Stimulated activated CD4-positive, alpha-beta T cell treated with anti-CD3 and anti-CD28 coated beads, Interleukin-1b, Interleukin-23, amount 100 ng/mL, for 48 hours (primary cell): ENCODE measurements around the gene HOXD1.

Source experiments
- DNase-seq: peaks from one replicate; pipeline ENCODE4 v3.0.0-alpha.2; 2020

HOXD1 gene

DNA sequence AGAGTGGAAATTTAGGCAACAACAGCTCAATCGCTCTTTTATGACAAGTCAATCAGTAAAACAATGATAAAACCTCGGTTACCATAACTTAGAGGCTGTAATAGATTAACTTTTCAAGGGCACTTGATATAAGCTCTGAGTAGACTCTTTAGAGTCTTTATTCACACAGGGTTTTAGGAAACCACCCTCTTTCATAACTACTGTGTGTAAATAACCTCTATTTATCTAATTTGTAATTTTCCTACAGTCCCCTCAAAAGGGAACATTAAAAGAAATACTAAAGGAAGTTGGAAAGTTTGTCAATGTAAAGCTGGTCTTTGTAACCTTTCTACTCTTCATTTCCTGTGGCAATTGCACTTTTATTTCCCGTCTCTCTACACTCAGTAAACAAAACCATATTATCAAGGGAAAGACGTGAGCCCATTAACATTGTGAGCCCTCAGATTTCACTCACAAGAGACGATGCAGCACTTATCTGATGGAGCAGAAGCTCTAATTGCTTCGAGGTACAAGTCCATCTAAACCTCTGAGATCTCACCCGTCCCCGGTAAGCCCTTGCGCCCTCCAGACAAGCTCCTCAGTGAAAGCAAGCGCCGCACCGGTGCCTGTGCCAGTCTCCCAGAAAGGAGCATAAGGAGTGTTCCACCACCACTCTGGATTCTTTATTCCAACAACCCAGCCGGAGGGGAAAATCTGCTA, 1.1 kb upstream of the HOXD1 start:
- no peak for DNase-seq

DNA sequence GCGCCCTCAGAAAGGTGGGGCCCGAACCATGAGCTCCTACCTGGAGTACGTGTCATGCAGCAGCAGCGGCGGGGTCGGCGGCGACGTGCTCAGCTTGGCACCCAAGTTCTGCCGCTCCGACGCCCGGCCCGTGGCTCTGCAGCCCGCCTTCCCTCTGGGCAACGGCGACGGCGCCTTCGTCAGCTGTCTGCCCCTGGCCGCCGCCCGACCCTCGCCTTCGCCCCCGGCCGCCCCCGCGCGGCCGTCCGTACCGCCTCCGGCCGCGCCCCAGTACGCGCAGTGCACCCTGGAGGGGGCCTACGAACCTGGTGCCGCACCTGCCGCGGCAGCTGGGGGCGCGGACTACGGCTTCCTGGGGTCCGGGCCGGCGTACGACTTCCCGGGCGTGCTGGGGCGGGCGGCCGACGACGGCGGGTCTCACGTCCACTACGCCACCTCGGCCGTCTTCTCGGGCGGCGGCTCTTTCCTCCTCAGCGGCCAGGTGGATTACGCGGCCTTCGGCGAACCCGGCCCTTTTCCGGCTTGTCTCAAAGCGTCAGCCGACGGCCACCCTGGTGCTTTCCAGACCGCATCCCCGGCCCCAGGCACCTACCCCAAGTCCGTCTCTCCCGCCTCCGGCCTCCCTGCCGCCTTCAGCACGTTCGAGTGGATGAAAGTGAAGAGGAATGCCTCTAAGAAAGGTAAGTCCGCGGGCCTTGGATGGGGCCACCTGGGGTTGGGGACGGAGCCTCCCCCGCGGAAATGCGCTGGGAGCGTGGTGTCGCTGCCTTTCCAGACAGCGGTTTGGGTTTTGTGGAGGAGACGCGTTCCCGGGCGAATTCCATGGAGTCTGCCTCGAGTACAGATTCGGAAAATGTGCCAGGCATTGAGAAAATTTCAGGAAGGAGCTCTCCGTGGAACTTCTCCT, 559 bp downstream of the HOXD1 start:
- DNase-seq = no peak

DNA sequence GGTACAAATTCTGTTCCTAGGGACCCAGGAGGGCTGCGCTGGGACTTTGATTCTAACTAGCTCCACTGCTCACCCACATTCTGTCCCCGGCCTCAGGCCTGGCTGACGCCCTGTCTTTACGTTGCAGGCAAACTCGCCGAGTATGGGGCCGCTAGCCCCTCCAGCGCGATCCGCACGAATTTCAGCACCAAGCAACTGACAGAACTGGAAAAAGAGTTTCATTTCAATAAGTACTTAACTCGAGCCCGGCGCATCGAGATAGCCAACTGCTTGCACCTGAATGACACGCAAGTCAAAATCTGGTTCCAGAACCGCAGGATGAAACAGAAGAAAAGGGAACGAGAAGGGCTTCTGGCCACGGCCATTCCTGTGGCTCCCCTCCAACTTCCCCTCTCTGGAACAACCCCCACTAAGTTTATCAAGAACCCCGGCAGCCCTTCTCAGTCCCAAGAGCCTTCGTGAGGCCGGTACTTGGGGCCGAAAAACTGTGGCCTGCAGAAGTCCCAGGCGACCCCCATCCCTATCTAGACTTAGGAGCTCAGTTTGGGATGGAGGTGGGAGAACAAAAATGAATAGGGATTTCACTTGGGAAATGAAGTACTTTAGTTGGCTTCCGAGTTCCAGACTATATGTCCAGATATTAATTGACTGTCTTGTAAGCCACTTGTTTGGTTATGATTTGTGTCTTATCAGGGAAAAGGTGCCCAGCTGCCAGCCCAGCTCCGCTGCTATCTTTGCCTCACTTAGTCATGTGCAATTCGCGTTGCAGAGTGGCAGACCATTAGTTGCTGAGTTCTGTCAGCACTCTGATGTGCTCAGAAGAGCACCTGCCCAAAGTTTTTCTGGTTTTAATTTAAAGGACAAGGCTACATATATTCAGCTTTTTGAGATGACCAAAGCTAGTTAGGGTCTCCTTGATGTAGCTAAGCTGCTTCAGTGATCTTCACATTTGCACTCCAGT, 1.5 kb downstream of the HOXD1 start:
- no peak for DNase-seq

DNA sequence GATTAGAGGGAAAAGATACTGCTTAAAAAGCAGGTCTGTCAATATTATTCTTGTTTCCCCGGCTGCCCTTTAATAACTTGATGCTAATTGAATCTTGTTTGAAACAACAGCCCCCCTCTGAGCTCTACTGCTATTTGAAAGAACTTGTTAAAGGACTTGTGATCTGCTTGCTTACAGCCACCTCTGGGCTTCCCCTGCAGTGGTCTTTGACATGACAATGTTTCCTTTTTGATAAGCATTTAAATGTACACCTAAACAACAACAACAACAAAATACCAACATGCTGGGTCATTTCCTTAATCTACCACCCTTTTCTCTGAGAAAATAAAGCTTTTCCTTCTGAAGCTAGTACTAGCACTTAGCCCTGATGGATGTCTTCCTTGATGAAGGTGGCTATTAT, 3.9 kb downstream of the HOXD1 start:
- DNase-seq = no peak

DNA sequence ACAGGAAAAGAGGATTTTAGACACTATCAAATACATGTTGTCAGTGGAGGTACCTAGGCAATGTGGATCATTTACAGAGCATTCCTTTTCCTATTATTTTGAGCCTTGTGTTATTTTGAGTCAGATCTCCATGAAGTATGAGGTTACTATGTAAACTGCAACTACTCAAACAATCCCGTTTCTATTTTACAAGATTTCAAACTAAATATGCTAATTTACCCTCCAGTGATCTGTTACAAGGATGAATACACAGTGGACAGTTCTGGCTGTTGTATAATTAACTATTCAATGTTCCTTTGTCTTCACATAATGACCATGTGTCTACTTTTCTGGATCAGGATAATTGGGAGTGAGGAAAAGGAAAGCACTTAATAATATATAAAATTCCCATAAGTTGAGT, 4.6 kb downstream of the HOXD1 start:
- no peak for DNase-seq

DNA sequence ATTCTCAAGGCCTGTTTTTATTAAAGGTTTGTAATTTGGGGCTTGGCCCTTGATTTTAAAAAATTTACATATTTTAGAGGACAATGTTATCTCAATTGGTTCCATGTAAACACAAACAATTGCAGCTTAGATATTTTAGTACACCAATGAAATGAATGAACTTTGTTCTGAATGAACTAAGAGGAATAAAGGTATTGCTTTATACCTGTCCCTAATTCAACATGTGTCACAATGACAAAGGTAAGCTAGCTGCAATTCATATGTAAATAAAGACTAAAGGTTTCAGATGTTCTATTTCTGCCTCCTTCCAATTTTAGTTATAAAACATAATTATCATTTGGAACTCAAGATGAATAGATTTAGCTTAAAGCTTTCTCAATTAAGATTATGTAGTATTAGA, 11.4 kb downstream of the HOXD1 start:
- DNase-seq = no peak

DNA sequence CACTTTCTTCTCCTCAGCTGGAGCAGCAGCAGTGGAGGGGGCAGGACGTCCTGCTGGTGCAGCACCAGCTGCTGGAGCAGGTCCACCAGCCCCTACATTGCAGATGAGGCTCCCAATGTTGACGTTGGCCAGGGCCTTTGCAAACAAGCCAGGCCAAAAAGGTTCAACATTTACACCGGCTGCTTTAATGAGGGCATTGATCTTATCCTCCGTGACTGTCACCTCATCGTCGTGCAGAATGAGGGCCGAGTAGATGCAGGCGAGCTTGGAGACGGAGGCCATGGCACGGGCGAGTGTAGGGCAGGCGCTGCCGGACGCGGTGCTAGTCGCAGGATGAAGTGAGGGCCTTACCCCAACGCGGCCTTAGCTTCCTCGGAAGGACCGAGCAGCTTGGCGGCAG, 12.5 kb downstream of the HOXD1 start:
- no peak for DNase-seq

DNA sequence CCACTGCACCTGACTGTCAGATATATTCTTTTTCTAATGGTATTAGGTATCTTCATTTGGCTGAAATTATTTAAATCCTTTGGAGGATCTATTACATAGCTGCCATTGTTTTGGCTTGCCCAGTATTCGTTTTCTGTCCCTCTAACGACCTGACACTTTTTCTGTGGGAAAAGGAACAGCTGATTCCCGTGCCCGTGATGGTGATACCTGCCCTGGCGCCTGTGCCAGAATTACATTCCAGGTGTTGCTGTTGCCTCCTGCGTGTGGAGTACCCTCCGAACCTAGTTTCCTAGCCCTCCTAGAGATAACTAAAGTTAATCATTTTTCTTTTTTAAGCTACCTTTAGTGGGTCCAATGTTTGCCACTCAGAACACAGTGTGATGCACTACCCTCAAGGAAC, 14.0 kb downstream of the HOXD1 start:
- no peak for DNase-seq

DNA sequence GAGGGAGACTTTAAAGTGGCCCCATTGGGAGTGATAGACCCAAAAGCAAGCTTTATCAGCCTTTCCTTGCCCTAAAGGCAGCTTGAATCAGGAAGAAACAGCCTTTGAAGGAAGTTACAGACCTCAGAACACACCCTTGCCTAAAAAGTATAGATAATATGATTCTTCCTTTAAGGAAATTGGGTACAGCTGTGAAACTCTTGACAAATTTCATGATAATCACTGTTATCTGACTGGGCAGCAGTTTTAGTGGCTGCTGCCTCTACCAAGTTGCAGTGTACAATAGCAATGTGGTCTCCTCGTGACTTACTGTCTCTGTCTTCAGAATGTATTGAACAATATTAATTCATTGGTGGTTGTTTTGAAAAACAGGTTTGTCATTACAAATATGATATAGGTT, 16.7 kb downstream of the HOXD1 start:
- DNase-seq = no peak

DNA sequence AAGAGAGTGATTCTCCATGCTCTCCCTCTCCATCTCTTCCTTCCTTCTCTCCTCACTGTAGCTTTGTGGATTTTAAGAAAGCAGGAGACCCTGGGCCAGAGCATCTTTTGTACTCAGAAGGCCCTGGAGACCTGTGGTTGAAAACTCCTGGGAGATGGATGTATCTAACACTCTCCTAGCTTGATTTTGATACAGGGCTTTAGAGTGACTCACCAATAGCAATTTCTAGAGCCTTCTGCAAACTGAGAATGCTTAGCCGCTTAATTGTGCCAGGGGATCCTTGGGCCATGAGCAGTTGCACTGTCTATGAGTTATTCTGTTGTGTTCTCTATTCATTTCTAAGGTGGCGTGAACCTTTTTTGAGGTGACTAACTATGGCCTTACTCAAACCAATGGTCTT, 17.7 kb downstream of the HOXD1 start:
- no peak for DNase-seq

DNA sequence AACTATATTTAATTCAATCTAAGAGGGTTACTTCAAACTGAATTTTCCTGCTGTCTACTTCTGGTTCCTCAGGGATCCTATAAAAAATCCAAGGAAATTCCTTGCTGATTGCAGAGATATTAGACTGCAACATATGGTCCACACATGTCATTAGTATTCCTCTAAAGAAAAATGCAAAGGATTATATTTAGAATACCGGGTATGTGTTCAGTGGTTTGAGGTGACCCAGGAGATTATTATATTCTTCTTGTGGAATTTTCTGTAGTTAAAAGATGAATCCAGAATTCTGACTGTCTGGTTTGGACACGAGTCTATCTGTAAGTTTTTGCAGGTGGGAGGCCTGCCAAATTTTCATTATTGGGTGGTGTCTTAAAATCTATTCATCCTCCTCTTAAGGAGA, 18.2 kb downstream of the HOXD1 start:
- no peak for DNase-seq

DNA sequence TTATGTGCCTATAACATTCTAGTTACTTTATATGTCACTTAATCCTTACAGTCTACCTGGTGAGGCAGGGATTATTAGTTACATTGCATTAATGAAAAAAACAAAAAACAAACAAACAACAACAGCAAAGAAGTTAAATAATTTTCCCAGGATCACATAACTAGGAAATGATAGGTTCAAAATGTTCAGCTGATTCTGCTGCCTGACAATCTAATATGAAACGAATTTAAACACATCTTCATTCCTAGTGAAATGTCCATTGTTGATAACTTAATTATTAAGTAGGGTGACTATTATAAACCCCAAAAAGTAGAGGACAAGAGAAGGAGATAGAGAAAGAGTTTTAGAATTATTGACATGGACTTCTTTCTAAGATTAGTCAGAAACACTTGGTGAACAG, 22.6 kb downstream of the HOXD1 start:
- DNase-seq = no peak

DNA sequence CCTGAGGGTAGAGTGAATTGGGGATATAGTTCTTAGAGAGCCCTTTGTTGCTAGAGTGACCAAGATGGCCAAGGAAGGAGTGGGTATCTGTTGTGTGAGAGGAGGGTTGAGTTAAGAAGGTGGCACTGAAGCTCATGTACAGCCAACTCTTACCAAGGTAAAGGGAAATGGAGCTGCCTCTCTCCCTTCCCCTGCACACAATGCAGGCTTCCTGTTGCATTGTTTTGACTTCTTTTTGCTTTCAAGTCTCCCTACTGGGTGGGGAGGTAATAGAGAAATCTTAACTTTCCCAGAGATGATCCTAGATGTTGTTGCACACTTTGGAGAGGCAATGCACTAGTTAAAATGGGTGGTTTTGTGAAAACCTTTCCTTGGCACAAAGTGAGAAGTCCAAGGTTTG, 23.8 kb downstream of the HOXD1 start:
- DNase-seq = no peak

DNA sequence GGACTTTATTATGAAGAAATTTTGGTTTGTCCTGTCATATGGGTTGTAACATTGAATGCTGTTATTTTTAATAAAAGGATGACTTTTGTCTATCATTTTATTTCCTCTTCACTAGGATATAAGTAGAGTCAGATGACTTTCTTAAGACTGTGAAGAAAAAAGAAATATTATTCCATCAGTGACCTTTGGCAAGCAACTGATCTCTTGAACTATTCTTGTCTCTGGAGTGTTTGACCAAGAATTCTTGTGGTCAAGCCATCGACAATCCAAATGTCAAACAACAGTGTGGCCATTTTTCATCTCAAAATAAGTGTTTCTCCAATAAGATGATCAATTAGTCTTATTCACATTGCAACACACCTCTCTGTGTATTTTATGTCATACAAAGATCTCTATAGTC, 24.9 kb downstream of the HOXD1 start:
- no peak for DNase-seq

DNA sequence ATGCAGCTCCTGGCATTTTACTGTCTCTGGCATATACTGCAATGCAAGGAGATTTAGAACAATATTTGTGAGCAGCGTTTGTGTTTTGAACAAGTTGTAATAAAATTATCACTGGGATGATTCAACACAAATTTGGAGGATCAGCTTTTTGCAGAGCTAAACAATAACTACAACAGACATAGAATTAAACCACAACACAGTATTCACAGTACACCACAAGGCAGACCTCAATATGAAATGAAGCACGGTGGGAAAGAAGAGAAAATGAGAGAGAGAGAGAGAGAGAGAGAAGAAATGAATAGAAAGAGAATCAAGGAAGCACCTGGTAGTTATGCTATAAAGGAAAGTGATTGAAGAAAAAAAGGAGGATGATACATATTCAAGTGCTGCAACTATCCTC, 39.4 kb downstream of the HOXD1 start:
- no peak for DNase-seq

DNA sequence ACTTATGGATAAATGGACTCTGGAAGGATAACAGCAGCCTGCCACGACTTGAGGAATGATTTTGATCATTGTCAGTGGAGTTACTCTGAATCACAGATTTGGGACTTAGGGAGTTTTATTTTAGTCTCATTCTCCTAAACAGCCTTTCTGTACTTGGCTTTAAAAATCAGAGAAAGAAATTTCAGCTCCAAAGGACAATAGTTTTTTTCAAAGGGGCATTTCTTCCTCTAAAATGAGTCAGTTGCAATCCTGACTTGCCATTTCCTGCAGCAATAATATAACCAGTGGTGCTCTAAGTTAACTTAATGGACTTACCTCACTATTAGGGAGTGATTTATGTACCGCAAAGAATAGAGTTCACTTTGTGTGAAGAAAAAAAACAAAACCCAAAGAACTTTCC, 45.7 kb downstream of the HOXD1 start:
- DNase-seq = no peak

DNA sequence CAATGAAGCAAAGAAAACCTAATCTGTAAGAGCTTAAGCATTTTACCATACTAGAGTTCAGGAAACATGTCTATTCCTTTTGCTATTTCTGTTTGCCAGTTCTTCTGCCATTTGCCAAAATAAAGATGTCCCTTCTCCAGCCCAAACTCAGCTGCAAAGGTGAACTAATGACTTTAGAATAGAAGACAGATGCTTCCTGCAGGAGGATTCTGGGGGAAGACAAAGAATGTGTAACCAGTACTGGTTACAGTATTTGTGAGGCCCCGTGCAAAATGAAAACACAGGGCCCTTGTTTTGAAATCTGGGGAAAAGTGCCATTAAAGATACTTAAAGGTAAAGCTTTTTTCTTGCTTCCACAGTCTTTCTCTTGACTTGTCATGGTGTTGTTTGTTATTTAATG, 46.5 kb downstream of the HOXD1 start:
- no peak for DNase-seq

DNA sequence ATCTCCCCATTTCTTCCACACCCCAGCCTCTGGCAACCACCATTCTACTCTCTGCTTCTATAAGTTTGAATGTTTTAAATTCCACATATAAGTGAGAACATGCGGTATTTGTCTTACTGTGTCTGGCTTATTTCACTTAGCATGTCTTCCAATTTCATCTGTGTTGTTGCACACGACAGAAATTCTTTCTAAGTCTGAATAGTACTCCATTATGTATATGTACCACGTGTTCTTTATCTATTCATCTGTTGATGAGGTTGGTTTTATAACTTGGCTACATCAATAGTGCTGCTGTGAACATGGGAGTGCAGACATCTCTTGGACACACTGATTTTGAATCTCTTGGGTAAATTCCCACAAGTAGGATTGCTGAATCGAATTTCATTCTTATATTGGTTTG, 49.0 kb downstream of the HOXD1 start:
- DNase-seq = no peak

DNA sequence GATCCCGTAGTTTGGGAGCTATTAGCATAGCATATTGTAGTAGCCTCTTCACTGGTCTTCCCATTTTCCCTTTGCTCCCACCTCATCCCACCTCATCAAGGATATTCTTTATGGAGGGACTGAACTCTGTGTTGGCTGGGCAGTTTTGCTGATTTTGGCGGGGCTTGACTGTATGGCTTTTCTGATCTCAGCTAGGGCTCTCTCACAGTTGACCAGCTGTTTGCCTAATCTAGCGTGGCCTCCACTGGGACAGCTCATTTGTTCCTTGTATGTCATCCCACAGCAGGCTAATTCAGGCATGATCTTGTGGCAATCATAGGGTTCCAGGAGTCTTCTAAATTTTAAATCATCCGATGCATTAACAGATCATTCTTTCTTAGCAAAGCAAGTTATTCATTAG, 50.6 kb downstream of the HOXD1 start:
- DNase-seq = no peak

DNA sequence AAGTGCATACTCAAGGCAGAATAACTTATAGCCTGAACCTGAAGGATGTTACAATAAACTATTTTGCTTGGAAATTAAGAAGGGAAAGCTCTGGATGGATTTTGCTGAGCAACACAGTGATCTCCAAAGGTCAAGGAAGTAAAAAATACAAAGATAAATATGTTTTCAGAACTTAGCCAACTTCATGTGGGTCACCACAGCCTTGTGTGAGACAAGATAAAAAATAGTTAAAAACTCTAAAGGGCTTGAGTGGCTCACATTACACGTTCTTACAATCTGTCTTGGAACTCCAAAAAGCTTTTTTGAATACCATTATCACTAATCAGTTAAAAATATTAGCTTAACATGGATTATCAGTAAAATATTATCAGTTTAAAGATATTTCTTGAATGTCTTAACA, 51.8 kb downstream of the HOXD1 start:
- DNase-seq = no peak
